A673 (cell line): ENCODE results near the gene CGB3.
A peak's percentile ranks its signal among the peaks of the same experiment; 100 is the strongest.

Source experiments
- EZH2 ChIP-seq: fragments of 200-600 bp; sonication (generic); IDR thresholded peaks from 2 replicates; pipeline ENCODE4 v1.6.1; 2017; ENCODE audit warnings: borderline replicate concordance, low read depth, mild to moderate bottlenecking, mixed read lengths, antibody characterized with exemption, low read length; ENCODE audit not compliant: poor library complexity, severe bottlenecking
- TF ChIP-seq, protein P1 (sequence below): fragments of 300-800, 200-600 bp; sonication (generic); conservative IDR thresholded peaks from 2 replicates; pipeline ENCODE4 v1.5.1; 2017; ENCODE audit warnings: low read depth, mild to moderate bottlenecking, antibody characterized with exemption, low read length, moderate library complexity, mixed read lengths

DNA sequence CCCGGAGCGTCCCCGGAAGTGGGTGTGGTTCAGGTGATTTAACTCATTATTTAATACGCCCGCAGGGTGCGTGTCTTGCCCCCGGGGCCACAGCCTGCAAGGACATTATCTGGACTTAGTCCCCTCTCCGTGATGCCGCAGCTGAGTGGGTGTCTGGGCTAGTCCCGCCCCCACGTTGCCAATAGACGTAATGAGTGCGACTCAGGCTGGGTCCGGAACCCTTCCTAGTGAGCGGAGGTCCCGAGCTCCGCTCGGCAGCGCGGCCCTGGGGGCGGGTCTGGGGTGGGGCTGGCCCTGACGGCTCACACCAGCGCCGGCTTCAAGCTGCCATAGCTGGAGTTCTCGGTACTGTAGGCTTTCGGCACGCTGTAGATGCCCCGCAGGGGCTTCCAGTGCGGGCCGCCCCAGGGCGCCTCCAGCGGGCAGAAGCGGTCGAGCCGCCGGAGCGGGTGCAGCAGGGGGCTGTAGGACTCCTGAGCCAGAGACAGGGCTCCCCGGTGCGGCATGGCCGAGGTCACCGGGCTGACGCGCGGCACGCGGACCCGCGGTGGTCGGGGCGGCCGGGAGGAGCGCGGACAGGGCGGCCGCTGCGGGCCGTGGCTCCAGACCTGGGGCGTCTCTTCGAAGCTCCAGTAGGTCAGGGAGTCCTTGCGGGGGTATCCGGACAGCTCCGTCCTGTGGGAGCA, 6.3 kb downstream of the CGB3 start:
- TF ChIP-seq, protein P1, sequence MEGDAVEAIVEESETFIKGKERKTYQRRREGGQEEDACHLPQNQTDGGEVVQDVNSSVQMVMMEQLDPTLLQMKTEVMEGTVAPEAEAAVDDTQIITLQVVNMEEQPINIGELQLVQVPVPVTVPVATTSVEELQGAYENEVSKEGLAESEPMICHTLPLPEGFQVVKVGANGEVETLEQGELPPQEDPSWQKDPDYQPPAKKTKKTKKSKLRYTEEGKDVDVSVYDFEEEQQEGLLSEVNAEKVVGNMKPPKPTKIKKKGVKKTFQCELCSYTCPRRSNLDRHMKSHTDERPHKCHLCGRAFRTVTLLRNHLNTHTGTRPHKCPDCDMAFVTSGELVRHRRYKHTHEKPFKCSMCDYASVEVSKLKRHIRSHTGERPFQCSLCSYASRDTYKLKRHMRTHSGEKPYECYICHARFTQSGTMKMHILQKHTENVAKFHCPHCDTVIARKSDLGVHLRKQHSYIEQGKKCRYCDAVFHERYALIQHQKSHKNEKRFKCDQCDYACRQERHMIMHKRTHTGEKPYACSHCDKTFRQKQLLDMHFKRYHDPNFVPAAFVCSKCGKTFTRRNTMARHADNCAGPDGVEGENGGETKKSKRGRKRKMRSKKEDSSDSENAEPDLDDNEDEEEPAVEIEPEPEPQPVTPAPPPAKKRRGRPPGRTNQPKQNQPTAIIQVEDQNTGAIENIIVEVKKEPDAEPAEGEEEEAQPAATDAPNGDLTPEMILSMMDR = peak; percentile 62
- no peak for TF ChIP-seq EZH2
